HepG2 (cell line): ENCODE data around the gene TAF6. TPM values are rescaled to one million over a fixed set of nuclear protein-coding genes. Genes with fewer than 3 reads are reported as not detected.

ENCODE experiments used
- ATAC-seq: fragments of 200-7000 bp; cut with Tn5 transposase; 3 replicates; pipeline ENCODE4 v1.9.1; 2020; ENCODE audit warnings: mild to moderate bottlenecking, moderate library complexity
- BruUV-seq: library from RNA; stranded (reverse); fragments of 400-500 nt; replicated peaks from 2 replicates; lab custom pipeline; 2021; lab: Mats Ljungman, UMichigan
- CTCF ChIA-PET: fragments of 300-600 bp; formaldehyde crosslinking; extraction: SDS; loops from one replicate; lab custom pipeline; 2021; ENCODE audit warnings: low total read pairs, inconsistent platforms, low intra/inter-chr PET ratio; lab: Yijun Ruan, JAX
- POLR2A ChIA-PET: fragments of 350-600 bp; sonication (Branson Sonifier 250); formaldehyde crosslinking; loops from one replicate; lab custom pipeline; 2020; ENCODE audit warnings: antibody characterized with exemption, inconsistent platforms; lab: Yijun Ruan, JAX
- DNase-seq: peaks from one replicate; pipeline ENCODE4 v3.0.0-alpha.2; 2015; ENCODE audit warnings: low spot score
- FAIRE-seq: peaks from 3 replicates; lab custom pipeline; 2011; peaks lifted over from hg19 to GRCh38; lab: Jason Lieb, UNC
- H2AFZ ChIP-seq: one replicate; pipeline ENCODE4 v1.6.1; 2011; ENCODE audit warnings: low read length, inconsistent platforms
- H3K27ac ChIP-seq: fragments of 300-600 bp; 3 replicates; pipeline ENCODE4 v1.8.0; 2011; ENCODE audit warnings: mixed run types, mild to moderate bottlenecking, mixed read lengths, low read length, inconsistent platforms; ENCODE audit not compliant: insufficient read depth; ENCODE audit errors: extremely low read length
- H3K27me3 ChIP-seq, 2 experiments: fragments of 200-600 bp in 1 of 2; 2 replicates in 1 of 2; 3 replicates in 1 of 2; pipeline versions ENCODE4 v1.6.0 to v1.8.0; 2011; ENCODE audit warnings: low read length in 2 of 2, mild to moderate bottlenecking in 2 of 2, moderate library complexity in 2 of 2, inconsistent platforms in 1 of 2; ENCODE audit not compliant: insufficient read depth in 2 of 2, control insufficient read depth in 1 of 2
- H3K36me3 ChIP-seq, 2 experiments: fragments of 200-600 bp in 1 of 2; replicated peaks in 1 of 2; 2 replicates in 1 of 2; 3 replicates in 1 of 2; pipeline versions ENCODE4 v1.5.1 to v1.8.0; 2011; ENCODE audit warnings: low read length in 2 of 2, inconsistent platforms in 1 of 2; ENCODE audit not compliant: insufficient read depth in 2 of 2, control insufficient read depth in 1 of 2
- H3K4me1 ChIP-seq: 2 replicates; pipeline ENCODE4 v1.5.1; 2012; ENCODE audit warnings: low read length, inconsistent platforms; ENCODE audit not compliant: insufficient read depth
- H3K4me2 ChIP-seq: 2 replicates; pipeline ENCODE4 v1.6.0; 2011; ENCODE audit warnings: low read depth, low read length, inconsistent platforms
- H3K4me3 ChIP-seq, 3 experiments: fragments of 200-600 bp in 1 of 3; sonication (generic), shearing (Covaris generic) in 1 of 3; replicated peaks in 1 of 3; 2 replicates each; pipeline ENCODE4 v1.5.1; 2011 to 2016; ENCODE audit warnings: low read length in 3 of 3, inconsistent platforms in 2 of 3, low read depth in 2 of 3, mild to moderate bottlenecking in 2 of 3, control low read depth in 1 of 3, mixed read lengths in 1 of 3; ENCODE audit not compliant: insufficient read depth in 1 of 3
- H3K79me2 ChIP-seq: one replicate; pipeline ENCODE4 v1.6.1; 2011; ENCODE audit warnings: low read length, inconsistent platforms; ENCODE audit not compliant: insufficient read depth
- H3K9ac ChIP-seq: 2 replicates; pipeline ENCODE4 v1.6.0; 2011; ENCODE audit warnings: mild to moderate bottlenecking, low read depth, low read length, inconsistent platforms; ENCODE audit not compliant: insufficient read depth
- H3K9me3 ChIP-seq: 2 replicates; pipeline ENCODE4 v1.5.1; 2012; ENCODE audit warnings: mild to moderate bottlenecking, low read length
- H4K20me1 ChIP-seq: 2 replicates; pipeline ENCODE4 v1.6.0; 2011; ENCODE audit warnings: inconsistent platforms, mild to moderate bottlenecking, low read length, moderate library complexity; ENCODE audit not compliant: insufficient read depth
- FIP1L1 ChIP-seq: fragments of 200-400 bp; formaldehyde crosslinking; IDR thresholded peaks from 2 replicates; pipeline ENCODE4 v1.6.1; 2018; ENCODE audit warnings: low read depth, mild to moderate bottlenecking, low read length, moderate library complexity, borderline replicate concordance; ENCODE audit not compliant: insufficient read depth
- HMG20A ChIP-seq: IDR thresholded peaks from 2 replicates; pipeline ENCODE4 v1.6.1; 2016; ENCODE audit warnings: borderline replicate concordance
- NBN ChIP-seq: fragments of 450-650 bp; conservative IDR thresholded peaks from 2 replicates; pipeline ENCODE4 v1.6.1; 2017
- NKX3-1 ChIP-seq: sonication (generic); formaldehyde crosslinking; IDR thresholded peaks from 2 replicates; pipeline ENCODE4 v1.5.0; 2020; ENCODE audit warnings: missing genetic modification reagents
- ZFY ChIP-seq: sonication (generic); formaldehyde crosslinking; IDR thresholded peaks from 2 replicates; pipeline ENCODE4 v1.4.0; 2020; ENCODE audit warnings: missing genetic modification reagents
- ZNF138 ChIP-seq: sonication (generic); formaldehyde crosslinking; IDR thresholded peaks from 2 replicates; pipeline ENCODE4 v1.5.0; 2020; ENCODE audit warnings: mild to moderate bottlenecking, low read depth, missing genetic modification reagents
- ZNF34 ChIP-seq: sonication (generic); formaldehyde crosslinking; IDR thresholded peaks from 2 replicates; pipeline ENCODE4 v1.4.0; 2020; ENCODE audit warnings: mild to moderate bottlenecking, missing genetic modification reagents, borderline replicate concordance
- ZNF598 ChIP-seq: sonication (generic); formaldehyde crosslinking; IDR thresholded peaks from 2 replicates; pipeline ENCODE4 v1.5.1; 2020; ENCODE audit warnings: mild to moderate bottlenecking, missing genetic modification reagents, borderline replicate concordance
- WGBS: methylation state at CpG from one replicate; pipeline ENCODE4 v1.1.6; 2017; ENCODE audit warnings: low lambda C conversion rate; 5-methylcytosine and 5-hydroxymethylcytosine counted together
- in situ Hi-C: cut with HindIII; loops from 2 replicates; pipeline ENCODE4 v1.10.0; 2017; ENCODE audit warnings: low pct_unique_long_range_greater_than_20kb; ENCODE audit not compliant: extremely low pct_ligation_motif_present
- intact Hi-C: fragments of 100-400 bp; cut with micrococcal nuclease; formaldehyde crosslinking; loops from one replicate; pipeline ENCODE4 v1.10.0; 2022; ENCODE audit not compliant: unreplicated experiment
- polyA plus RNA-seq, 8 experiments: library from polyadenylated mRNA; depleted of rRNA in 3 of 8; stranded (reverse) in 7 of 8; unstranded in 1 of 8; fragments of >200 nt; fragmentation: Illumina TruSeq in 4 of 8; extraction: Trizol in 4 of 8; gene quantifications; 2 replicates each; pipeline versions ENCODE4 v1.2.1 to v1.2.3, GENCODE V29; 2011 to 2016; ENCODE audit warnings: low read depth in 4 of 8, missing spikeins in 1 of 8, mixed read lengths in 1 of 8; ENCODE audit not compliant: insufficient read depth in 1 of 8
- total RNA-seq, 5 experiments: library from RNA; depleted of rRNA; stranded (reverse); fragments of >200 nt; fragmentation: Illumina TruSeq; extraction: Trizol; gene quantifications; 2 replicates each; pipeline ENCODE4 v1.2.3, GENCODE V29; 2016; ENCODE audit warnings: low read depth in 1 of 5
- TF ChIP-seq, protein P1 (sequence below): sonication (generic); formaldehyde crosslinking; IDR thresholded peaks from 2 replicates; pipeline ENCODE4 v1.4.0; 2020; ENCODE audit warnings: missing genetic modification reagents
- TF ChIP-seq, protein P2 (sequence below): sonication (generic); formaldehyde crosslinking; IDR thresholded peaks from 2 replicates; pipeline ENCODE4 v1.8.1; 2023; ENCODE audit warnings: mild to moderate bottlenecking, missing genetic modification reagents, borderline replicate concordance
- TF ChIP-seq, protein P3 (sequence below): sonication (generic); formaldehyde crosslinking; IDR thresholded peaks from 2 replicates; pipeline ENCODE4 v1.4.0; 2020; ENCODE audit warnings: missing genetic modification reagents

The TAF6 gene
- total and polyA plus RNA-seq, 2 of the 13 experiments (the other 11 are each of a cell fraction or from before 2014, with no cell fraction given): 12.9 to 18.8 TPM

DNA sequence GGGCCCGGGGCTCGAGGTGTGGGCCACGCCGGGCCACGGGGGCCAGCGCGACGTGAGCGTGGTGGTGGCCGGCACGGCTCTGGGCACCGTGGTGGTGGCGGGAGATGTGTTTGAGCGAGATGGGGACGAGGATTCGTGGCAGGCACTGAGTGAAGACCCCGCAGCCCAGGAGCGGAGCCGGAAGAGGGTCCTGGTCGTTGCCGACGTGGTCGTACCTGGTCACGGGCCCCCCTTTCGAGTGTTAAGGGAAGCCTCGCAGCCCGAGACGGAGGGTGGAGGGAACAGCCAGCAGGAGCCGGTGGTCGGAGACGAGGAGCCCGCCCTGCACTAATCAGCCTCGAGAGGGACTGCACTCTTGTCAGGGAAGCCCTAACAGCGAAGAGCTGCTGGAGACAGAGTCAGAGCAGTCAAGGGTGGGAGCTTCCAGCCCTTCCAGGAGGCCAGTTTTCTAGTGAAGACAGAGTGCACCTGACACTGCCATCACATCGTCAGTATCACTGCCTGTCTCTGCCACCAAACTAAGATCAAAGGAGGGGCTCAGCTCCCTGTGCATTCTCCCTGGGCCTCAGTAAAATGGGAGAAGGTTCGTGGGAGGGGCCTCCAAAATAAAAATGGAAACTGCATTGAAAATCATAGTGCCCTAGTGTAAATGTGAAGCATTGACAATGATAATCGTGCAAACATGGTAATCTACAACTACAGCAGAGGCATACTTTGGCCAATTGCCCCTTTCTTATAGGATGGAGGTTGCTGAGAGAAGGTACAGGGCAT, 8.9 kb upstream of the TAF6 start (continued):
- TF ChIP-seq, protein P1, sequence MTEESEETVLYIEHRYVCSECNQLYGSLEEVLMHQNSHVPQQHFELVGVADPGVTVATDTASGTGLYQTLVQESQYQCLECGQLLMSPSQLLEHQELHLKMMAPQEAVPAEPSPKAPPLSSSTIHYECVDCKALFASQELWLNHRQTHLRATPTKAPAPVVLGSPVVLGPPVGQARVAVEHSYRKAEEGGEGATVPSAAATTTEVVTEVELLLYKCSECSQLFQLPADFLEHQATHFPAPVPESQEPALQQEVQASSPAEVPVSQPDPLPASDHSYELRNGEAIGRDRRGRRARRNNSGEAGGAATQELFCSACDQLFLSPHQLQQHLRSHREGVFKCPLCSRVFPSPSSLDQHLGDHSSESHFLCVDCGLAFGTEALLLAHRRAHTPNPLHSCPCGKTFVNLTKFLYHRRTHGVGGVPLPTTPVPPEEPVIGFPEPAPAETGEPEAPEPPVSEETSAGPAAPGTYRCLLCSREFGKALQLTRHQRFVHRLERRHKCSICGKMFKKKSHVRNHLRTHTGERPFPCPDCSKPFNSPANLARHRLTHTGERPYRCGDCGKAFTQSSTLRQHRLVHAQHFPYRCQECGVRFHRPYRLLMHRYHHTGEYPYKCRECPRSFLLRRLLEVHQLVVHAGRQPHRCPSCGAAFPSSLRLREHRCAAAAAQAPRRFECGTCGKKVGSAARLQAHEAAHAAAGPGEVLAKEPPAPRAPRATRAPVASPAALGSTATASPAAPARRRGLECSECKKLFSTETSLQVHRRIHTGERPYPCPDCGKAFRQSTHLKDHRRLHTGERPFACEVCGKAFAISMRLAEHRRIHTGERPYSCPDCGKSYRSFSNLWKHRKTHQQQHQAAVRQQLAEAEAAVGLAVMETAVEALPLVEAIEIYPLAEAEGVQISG (CRISPR knock-in tag): no peak
- no peak for TF ChIP-seq ZNF34
- TF ChIP-seq ZNF138: no peak
- TF ChIP-seq ZNF598 (CRISPR knock-in tag): peak; percentile 66; the same call in 1 of the 2 replicates
- no peak for TF ChIP-seq FIP1L1
- TF ChIP-seq NKX3-1 (CRISPR knock-in tag): no peak

DNA sequence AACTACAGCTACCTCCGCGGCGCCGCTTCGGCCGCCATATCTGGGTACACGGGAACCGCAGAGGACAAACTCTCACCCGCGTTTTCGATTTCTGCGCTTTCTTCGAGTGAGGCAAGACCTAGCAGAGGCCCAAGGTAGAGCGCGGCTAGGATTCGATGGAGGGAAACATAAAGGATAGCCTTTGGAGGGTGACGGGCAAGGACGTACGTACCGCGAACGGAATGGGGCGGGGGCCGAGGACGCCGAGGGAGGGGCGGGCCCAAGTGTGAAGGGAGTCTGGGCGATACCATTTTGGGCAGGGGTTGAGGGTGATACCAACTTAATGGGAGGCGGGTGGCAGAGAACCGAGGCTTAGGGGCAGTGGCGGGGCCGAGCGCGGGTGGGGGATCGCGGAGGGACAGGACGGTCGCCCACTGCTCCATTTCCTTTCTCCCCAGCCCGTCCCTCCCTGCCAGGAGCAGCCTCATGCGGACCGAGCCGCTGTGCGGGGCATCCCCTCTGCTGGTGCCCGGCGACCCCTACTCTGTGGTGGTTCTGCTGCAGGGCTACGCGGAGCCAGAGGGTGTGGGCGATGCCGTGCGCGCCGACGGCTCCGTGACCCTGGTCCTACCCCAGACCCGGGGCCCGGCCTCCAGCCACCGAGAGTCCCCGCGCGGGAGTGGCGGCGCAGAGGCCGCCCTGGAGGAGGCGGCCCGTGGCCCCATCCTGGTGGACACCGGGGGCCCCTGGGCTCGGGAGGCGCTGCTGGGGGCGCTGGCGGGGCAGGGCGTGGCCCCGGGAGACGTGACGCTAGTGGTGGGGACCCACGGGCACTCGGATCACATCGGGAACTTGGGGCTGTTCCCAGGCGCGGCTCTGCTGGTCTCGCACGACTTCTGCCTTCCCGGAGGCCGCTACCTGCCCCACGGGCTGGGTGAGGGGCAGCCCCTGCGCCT, 8.0 kb upstream of the TAF6 start, which contains the start of gene MBLAC1:
MBLAC1 (plus strand) TSS at position 37 of the 935 bp plus-strand sequence; CDS start at position 466, 429 bp downstream.
- ATAC-seq: peak; percentile 56
- no peaks in the 10 kb centered on the region for H3K27me3 ChIP-seq
- intact Hi-C loops: loop anchor here (5.0 kb wide), 1 partner anchor 45 kb away; the partner anchor contains the start of gene ZNF3
- H3K4me1 ChIP-seq: peaks cover 55% of the 10 kb centered on the region
- no peak within 1 kb of the TSS for H2AFZ ChIP-seq
- no peaks in the 10 kb centered on the region for H3K36me3 ChIP-seq
- peak within 1 kb of the TSS; percentile 96 for H3K27ac ChIP-seq
- no peaks in the 10 kb centered on the region for H4K20me1 ChIP-seq
- BruUV-seq: no TSS peak
- H3K4me3 ChIP-seq: peak within 1 kb of the TSS; percentile 74 to 92 (median 84)
- H3K9me3 ChIP-seq: no peaks in the 10 kb centered on the region
- in situ Hi-C loops: no loop called here
- peak; percentile 77 for FAIRE-seq
- peak within 1 kb of the TSS; percentile 88 for H3K9ac ChIP-seq
- H3K4me2 ChIP-seq: peak within 1 kb of the TSS; percentile 74
- POLR2A ChIA-PET: interaction anchor here (0.9 to 3.5 kb wide), 6 partner anchors 21 to 309 kb away, joined by 3 to 48 read pairs (median 6); partner anchors contain the start of genes AP4M1, COPS6, LAMTOR4 and MCM7
- CTCF ChIA-PET: no interaction called here
- peaks cover 5% of the 10 kb centered on the region for H3K79me2 ChIP-seq
- 0% methylated on average over 27 of the region's 85 CpGs for WGBS
- peak; percentile 79 for DNase-seq
- TF ChIP-seq HMG20A (CRISPR knock-in tag): no peak
- TF ChIP-seq ZFY (CRISPR knock-in tag): peak; percentile 67
- TF ChIP-seq, protein P2, sequence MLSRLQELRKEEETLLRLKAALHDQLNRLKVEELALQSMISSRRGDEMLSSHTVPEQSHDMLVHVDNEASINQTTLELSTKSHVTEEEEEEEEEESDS (CRISPR knock-in tag): peak; percentile 63; the same call in 1 of the 2 replicates
- TF ChIP-seq, protein P3, sequence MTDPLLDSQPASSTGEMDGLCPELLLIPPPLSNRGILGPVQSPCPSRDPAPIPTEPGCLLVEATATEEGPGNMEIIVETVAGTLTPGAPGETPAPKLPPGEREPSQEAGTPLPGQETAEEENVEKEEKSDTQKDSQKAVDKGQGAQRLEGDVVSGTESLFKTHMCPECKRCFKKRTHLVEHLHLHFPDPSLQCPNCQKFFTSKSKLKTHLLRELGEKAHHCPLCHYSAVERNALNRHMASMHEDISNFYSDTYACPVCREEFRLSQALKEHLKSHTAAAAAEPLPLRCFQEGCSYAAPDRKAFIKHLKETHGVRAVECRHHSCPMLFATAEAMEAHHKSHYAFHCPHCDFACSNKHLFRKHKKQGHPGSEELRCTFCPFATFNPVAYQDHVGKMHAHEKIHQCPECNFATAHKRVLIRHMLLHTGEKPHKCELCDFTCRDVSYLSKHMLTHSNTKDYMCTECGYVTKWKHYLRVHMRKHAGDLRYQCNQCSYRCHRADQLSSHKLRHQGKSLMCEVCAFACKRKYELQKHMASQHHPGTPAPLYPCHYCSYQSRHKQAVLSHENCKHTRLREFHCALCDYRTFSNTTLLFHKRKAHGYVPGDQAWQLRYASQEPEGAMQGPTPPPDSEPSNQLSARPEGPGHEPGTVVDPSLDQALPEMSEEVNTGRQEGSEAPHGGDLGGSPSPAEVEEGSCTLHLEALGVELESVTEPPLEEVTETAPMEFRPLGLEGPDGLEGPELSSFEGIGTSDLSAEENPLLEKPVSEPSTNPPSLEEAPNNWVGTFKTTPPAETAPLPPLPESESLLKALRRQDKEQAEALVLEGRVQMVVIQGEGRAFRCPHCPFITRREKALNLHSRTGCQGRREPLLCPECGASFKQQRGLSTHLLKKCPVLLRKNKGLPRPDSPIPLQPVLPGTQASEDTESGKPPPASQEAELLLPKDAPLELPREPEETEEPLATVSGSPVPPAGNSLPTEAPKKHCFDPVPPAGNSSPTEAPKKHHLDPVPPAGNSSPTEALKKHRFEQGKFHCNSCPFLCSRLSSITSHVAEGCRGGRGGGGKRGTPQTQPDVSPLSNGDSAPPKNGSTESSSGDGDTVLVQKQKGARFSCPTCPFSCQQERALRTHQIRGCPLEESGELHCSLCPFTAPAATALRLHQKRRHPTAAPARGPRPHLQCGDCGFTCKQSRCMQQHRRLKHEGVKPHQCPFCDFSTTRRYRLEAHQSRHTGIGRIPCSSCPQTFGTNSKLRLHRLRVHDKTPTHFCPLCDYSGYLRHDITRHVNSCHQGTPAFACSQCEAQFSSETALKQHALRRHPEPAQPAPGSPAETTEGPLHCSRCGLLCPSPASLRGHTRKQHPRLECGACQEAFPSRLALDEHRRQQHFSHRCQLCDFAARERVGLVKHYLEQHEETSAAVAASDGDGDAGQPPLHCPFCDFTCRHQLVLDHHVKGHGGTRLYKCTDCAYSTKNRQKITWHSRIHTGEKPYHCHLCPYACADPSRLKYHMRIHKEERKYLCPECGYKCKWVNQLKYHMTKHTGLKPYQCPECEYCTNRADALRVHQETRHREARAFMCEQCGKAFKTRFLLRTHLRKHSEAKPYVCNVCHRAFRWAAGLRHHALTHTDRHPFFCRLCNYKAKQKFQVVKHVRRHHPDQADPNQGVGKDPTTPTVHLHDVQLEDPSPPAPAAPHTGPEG (CRISPR knock-in tag): no peak
- TF ChIP-seq NBN: no peak
